IMR-90 (cell line): ENCODE data around the gene PAXIP1. TPM values are rescaled to one million over a fixed set of nuclear protein-coding genes. Genes with fewer than 3 reads are reported as not detected.

Experiments
- ATAC-seq: fragments of 200-7000 bp; cut with Tn5 transposase; 2 replicates; pipeline ENCODE4 v1.9.1; 2020; ENCODE audit warnings: low read depth, mild to moderate bottlenecking, moderate library complexity
- BruUV-seq: library from RNA; stranded (reverse); fragments of 400-500 nt; replicated peaks from 2 replicates; lab custom pipeline; 2021; lab: Mats Ljungman, UMichigan
- CTCF ChIA-PET: fragments of 300-600 bp; formaldehyde crosslinking; extraction: SDS; loops from one replicate; lab custom pipeline; 2021; ENCODE audit warnings: antibody characterized with exemption; lab: Yijun Ruan, JAX
- POLR2A ChIA-PET: fragments of 300-600 bp; sonication (Branson Sonifier 250); formaldehyde crosslinking; loops from one replicate; lab custom pipeline; 2022; ENCODE audit warnings: antibody characterized with exemption; ENCODE audit not compliant: unreplicated experiment; lab: Charles Lee
- DNase-seq: peaks from one replicate; pipeline ENCODE4 v3.0.0; 2013
- H2AFZ ChIP-seq: replicated peaks from 2 replicates; pipeline ENCODE3; 2013; ENCODE audit warnings: low read length, mild to moderate bottlenecking; ENCODE audit not compliant: poor library complexity
- H2AK5ac ChIP-seq: 2 replicates; pipeline ENCODE4 v1.6.1; 2013; ENCODE audit warnings: low read depth, low read length, inconsistent platforms
- H2AK9ac ChIP-seq: replicated peaks from 2 replicates; pipeline ENCODE3; 2013; ENCODE audit warnings: mild to moderate bottlenecking, low read depth, low read length, moderate library complexity; ENCODE audit not compliant: poor library complexity
- H2BK120ac ChIP-seq: 2 replicates; pipeline ENCODE4 v1.6.1; 2013; ENCODE audit warnings: low read depth, low read length, inconsistent platforms
- H2BK15ac ChIP-seq: 3 replicates; pipeline ENCODE4 v1.6.1; 2013; ENCODE audit warnings: low read depth, low read length, inconsistent platforms
- H2BK20ac ChIP-seq: 2 replicates; pipeline ENCODE4 v1.6.1; 2013; ENCODE audit warnings: low read depth, mild to moderate bottlenecking, inconsistent platforms, low read length, moderate library complexity
- H2BK5ac ChIP-seq: 2 replicates; pipeline ENCODE4 v1.6.1; 2013; ENCODE audit warnings: mild to moderate bottlenecking, low read depth, low read length, inconsistent platforms; ENCODE audit not compliant: poor library complexity, severe bottlenecking
- H3K14ac ChIP-seq: replicated peaks from 2 replicates; pipeline ENCODE4 v1.6.1; 2013; ENCODE audit warnings: low read depth, low read length, inconsistent platforms
- H3K18ac ChIP-seq: 2 replicates; pipeline ENCODE4 v1.6.1; 2013; ENCODE audit warnings: low read depth, low read length, control low read depth
- H3K23ac ChIP-seq: 2 replicates; pipeline ENCODE4 v1.6.1; 2013; ENCODE audit warnings: low read depth, low read length, inconsistent platforms
- H3K27ac ChIP-seq: 2 replicates; pipeline ENCODE4 v1.5.1; 2013; ENCODE audit warnings: mild to moderate bottlenecking, control low read depth, low read length; ENCODE audit not compliant: insufficient read depth
- H3K27me3 ChIP-seq: 2 replicates; pipeline ENCODE4 v1.6.1; 2013; ENCODE audit warnings: low read length; ENCODE audit not compliant: control insufficient read depth, insufficient read depth
- H3K36me3 ChIP-seq: 2 replicates; pipeline ENCODE4 v1.6.1; 2013; ENCODE audit warnings: low read length, mixed read lengths; ENCODE audit not compliant: control insufficient read depth, insufficient read depth
- H3K4ac ChIP-seq: 2 replicates; pipeline ENCODE4 v1.6.1; 2013; ENCODE audit warnings: low read depth, low read length, inconsistent platforms
- H3K4me1 ChIP-seq: 2 replicates; pipeline ENCODE4 v1.6.1; 2013; ENCODE audit warnings: low read length, mixed read lengths; ENCODE audit not compliant: control insufficient read depth, insufficient read depth
- H3K4me2 ChIP-seq: 2 replicates; pipeline ENCODE4 v1.6.1; 2013; ENCODE audit warnings: low read depth, mild to moderate bottlenecking, control low read depth, low read length, moderate library complexity
- H3K4me3 ChIP-seq: 2 replicates; pipeline ENCODE4 v1.5.1; 2013; ENCODE audit warnings: low read depth, mild to moderate bottlenecking, control low read depth, low read length, moderate library complexity; ENCODE audit not compliant: insufficient read depth
- H3K56ac ChIP-seq: 2 replicates; pipeline ENCODE4 v1.6.1; 2013; ENCODE audit warnings: low read length, inconsistent platforms; ENCODE audit not compliant: insufficient read depth; ENCODE audit errors: extremely low read depth
- H3K79me1 ChIP-seq, 2 experiments: 2 replicates each; pipeline ENCODE4 v1.6.1; 2013; ENCODE audit warnings: low read length in 2 of 2, inconsistent platforms in 1 of 2, low read depth in 1 of 2
- H3K9ac ChIP-seq: 2 replicates; pipeline ENCODE4 v1.6.1; 2013; ENCODE audit warnings: low read depth, low read length, control low read depth
- H3K9me1 ChIP-seq: 2 replicates; pipeline ENCODE4 v1.6.1; 2013; ENCODE audit warnings: low read length, inconsistent platforms; ENCODE audit not compliant: insufficient read depth
- H3K9me3 ChIP-seq: 2 replicates; pipeline ENCODE4 v1.6.1; 2013; ENCODE audit warnings: low read length; ENCODE audit not compliant: control insufficient read depth, insufficient read depth
- H4K20me1 ChIP-seq: 2 replicates; pipeline ENCODE4 v1.6.1; 2013; ENCODE audit warnings: low read length, inconsistent platforms; ENCODE audit not compliant: insufficient read depth
- H4K5ac ChIP-seq: 2 replicates; pipeline ENCODE4 v1.6.1; 2013; ENCODE audit warnings: mild to moderate bottlenecking, low read depth, low read length, control low read depth
- H4K8ac ChIP-seq, 2 experiments: 2 replicates each; pipeline ENCODE4 v1.6.1; 2013; ENCODE audit warnings: low read depth in 2 of 2, low read length in 2 of 2, control low read depth in 1 of 2, inconsistent platforms in 1 of 2
- H4K91ac ChIP-seq: 2 replicates; pipeline ENCODE4 v1.6.1; 2013; ENCODE audit warnings: low read depth, low read length, inconsistent platforms; ENCODE audit not compliant: insufficient read depth
- FOS ChIP-seq: fragments of 150-350 bp; IDR thresholded peaks from 2 replicates; pipeline ENCODE4 v1.6.1; 2016; ENCODE audit warnings: low read depth, low read length
- POLR2A ChIP-seq: IDR thresholded peaks from 2 replicates; pipeline ENCODE4 v1.6.1; 2012; ENCODE audit warnings: mild to moderate bottlenecking, low read depth, low read length
- RCOR1 ChIP-seq: IDR thresholded peaks from 2 replicates; pipeline ENCODE4 v1.6.1; 2012; ENCODE audit warnings: mild to moderate bottlenecking, low read length, improper control_type of control experiment; ENCODE audit not compliant: insufficient replicate concordance
- RFX5 ChIP-seq: IDR thresholded peaks from 2 replicates; pipeline ENCODE4 v1.8.0; 2012; ENCODE audit warnings: low read depth, mild to moderate bottlenecking, low read length, moderate library complexity
- WGBS, 2 experiments: methylation state at CpG; one replicate each; pipeline versions ENCODE4 v1.1.5 to v1.1.7; 2013; ENCODE audit warnings: missing lambda C conversion rate in 2 of 2; ENCODE audit not compliant: insufficient read length in 1 of 2; ENCODE audit errors: extremely low coverage in 2 of 2; 5-methylcytosine and 5-hydroxymethylcytosine counted together
- dilution Hi-C: fragments of 300-500 bp; cut with HindIII; formaldehyde crosslinking; loops from one replicate; pipeline ENCODE4 v1.14.3; 2018; ENCODE audit warnings: low sequenced_read_pairs; ENCODE audit not compliant: unreplicated experiment
- in situ Hi-C: fragments of 300-500 bp; cut with MboI; formaldehyde crosslinking; loops from 3 replicates; pipeline ENCODE4 v1.14.3; 2019; ENCODE audit warnings: low sequenced_read_pairs, inconsistent platforms, mixed read lengths
- intact Hi-C: fragments of 100-400 bp; cut with micrococcal nuclease; formaldehyde crosslinking; loops from 2 replicates; pipeline ENCODE4 v1.10.0; 2022
- polyA plus RNA-seq, 3 experiments: library from polyadenylated mRNA; depleted of rRNA; stranded (reverse); fragments of >200 nt; gene quantifications; 2 replicates each; pipeline ENCODE4 v1.2.3, GENCODE V29; 2012; ENCODE audit warnings: low replicate concordance in 1 of 3
- total RNA-seq: library from RNA; depleted of rRNA; stranded (reverse); fragments of >200 nt; gene quantifications from 2 replicates; pipeline ENCODE4 v1.2.3, GENCODE V29; 2012
- TF ChIP-seq, protein P1 (sequence below): conservative IDR thresholded peaks from 2 replicates; pipeline ENCODE4 v1.5.1; 2012; ENCODE audit warnings: mild to moderate bottlenecking, low read depth, low read length, improper control_type of control experiment

The PAXIP1 gene
- total and polyA plus RNA-seq, 2 of the 4 experiments (the other 2 are of a cell fraction) = 7.3 to 8.7 TPM

DNA sequence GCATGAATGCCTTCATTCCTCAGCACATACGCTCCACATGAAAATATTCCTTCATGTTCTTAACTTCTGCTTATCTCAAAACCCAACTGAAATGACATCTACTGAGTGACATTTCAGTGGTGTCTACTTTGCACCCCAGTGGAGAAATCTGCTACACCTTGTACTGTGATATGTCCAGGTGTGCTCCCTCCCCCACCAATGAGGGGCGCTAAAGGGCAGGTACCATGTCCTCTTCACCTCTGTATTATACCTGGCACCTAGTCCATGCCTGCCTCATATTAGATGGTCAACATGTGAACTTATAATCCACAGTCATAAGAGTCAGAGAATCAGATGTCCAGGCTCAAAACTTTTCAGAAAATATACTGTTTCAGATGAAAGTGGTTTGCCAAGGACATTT is 2.1 kb downstream of the PAXIP1 start:
- Histone ChIP-seq H3K9me3 (no peaks in the 10 kb centered on the region), H3K4me2 (no peak overlapping the region), H2AK9ac (no peak overlapping the region), H2AFZ (no peak overlapping the region), H3K18ac (no peak overlapping the region), H3K27ac (no peak overlapping the region), H3K27me3 (no peaks in the 10 kb centered on the region), H3K56ac (no peak overlapping the region), H2BK20ac (no peak overlapping the region), H3K4ac (no peak overlapping the region), H3K23ac (no peak overlapping the region), H2AK5ac (no peak overlapping the region), H4K8ac (no peak overlapping the region), H3K4me3 (no peak overlapping the region), H3K36me3 (peaks cover 10% of the 10 kb centered on the region), H3K9me1 (peaks cover 15% of the 10 kb centered on the region; the same call in 1 of the 2 replicates), H3K4me1 (0 out of 2 replicates have a peak, but pooled peaks cover 1% of the 10 kb centered on the region), H2BK120ac (no peak overlapping the region), H3K9ac (no peak overlapping the region), H3K14ac (no peak overlapping the region), H2BK15ac (no peak overlapping the region), H2BK5ac (no peak overlapping the region), H4K91ac (no peak overlapping the region), H3K79me1 (peaks cover 13 to 50% of the 10 kb centered on the region in 2 experiments; a peak in 3 of 4 replicates), H4K20me1 (no peaks in the 10 kb centered on the region), H4K5ac (no peak overlapping the region)
- POLR2A ChIA-PET = no interaction called here
- intact Hi-C loops = loop anchor here (10.0 kb wide), 2 partner anchors 344 to 374 kb away; no protein-coding TSS in a partner anchor
- no TSS peak for BruUV-seq
- WGBS, 2 experiments = no CpG with 5 or more reads among the region's 2 CpGs
- ATAC-seq = no peak
- dilution Hi-C loops = no loop called here
- in situ Hi-C loops = no loop called here
- no peak for TF ChIP-seq POLR2A
- TF ChIP-seq RFX5 = no peak
- no peak for TF ChIP-seq RCOR1
- TF ChIP-seq, protein P1, sequence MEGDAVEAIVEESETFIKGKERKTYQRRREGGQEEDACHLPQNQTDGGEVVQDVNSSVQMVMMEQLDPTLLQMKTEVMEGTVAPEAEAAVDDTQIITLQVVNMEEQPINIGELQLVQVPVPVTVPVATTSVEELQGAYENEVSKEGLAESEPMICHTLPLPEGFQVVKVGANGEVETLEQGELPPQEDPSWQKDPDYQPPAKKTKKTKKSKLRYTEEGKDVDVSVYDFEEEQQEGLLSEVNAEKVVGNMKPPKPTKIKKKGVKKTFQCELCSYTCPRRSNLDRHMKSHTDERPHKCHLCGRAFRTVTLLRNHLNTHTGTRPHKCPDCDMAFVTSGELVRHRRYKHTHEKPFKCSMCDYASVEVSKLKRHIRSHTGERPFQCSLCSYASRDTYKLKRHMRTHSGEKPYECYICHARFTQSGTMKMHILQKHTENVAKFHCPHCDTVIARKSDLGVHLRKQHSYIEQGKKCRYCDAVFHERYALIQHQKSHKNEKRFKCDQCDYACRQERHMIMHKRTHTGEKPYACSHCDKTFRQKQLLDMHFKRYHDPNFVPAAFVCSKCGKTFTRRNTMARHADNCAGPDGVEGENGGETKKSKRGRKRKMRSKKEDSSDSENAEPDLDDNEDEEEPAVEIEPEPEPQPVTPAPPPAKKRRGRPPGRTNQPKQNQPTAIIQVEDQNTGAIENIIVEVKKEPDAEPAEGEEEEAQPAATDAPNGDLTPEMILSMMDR = no peak
- no peak for TF ChIP-seq FOS
- CTCF ChIA-PET = no interaction called here
- no peak for DNase-seq
